Heart right ventricle (tissue), 16 donors: ENCODE data around the gene GOLT1A. TPM values are rescaled to one million over a fixed set of nuclear protein-coding genes. Genes with fewer than 3 reads are reported as not detected.

ENCODE experiments used
- ATAC-seq, 8 donors: fragments of 200-7000 bp; cut with Tn5 transposase; one replicate each; pipeline ENCODE4 v1.9.1; 2020; ENCODE audit warnings: mild to moderate bottlenecking in 8 of 8, moderate library complexity in 8 of 8, moderate number of reproducible peaks in 1 of 8
- DNase-seq, 2 donors: peaks; one replicate each; pipeline ENCODE4 v3.0.0-alpha.2; 2020
- H3K27ac ChIP-seq, 10 donors: fragments of 200-600 bp; sonication (generic) in 2 of 10; one replicate each; pipeline versions ENCODE4 v1.5.0 to v1.8.0; 2020 to 2022; ENCODE audit warnings: mild to moderate bottlenecking in 3 of 10
- H3K27me3 ChIP-seq, 7 donors: fragments of 200-600 bp; one replicate each; pipeline ENCODE4 v1.8.0; 2021 to 2022; ENCODE audit warnings: mild to moderate bottlenecking in 2 of 7
- H3K36me3 ChIP-seq, 9 donors: fragments of 200-600 bp; sonication (generic) in 1 of 9; one replicate each; pipeline versions ENCODE4 v1.5.0 to v1.8.0; 2020 to 2022; ENCODE audit warnings: mild to moderate bottlenecking in 2 of 9
- H3K4me1 ChIP-seq, 9 donors: fragments of 200-600 bp; sonication (generic) in 1 of 9; one replicate each; pipeline versions ENCODE4 v1.5.0 to v1.8.0; 2020 to 2022; ENCODE audit warnings: mild to moderate bottlenecking in 4 of 9
- H3K4me3 ChIP-seq, 10 donors: fragments of 200-600 bp; sonication (generic) in 2 of 10; one replicate each; pipeline versions ENCODE4 v1.5.0 to v1.8.0; 2020 to 2022; ENCODE audit warnings: mild to moderate bottlenecking in 7 of 10, moderate library complexity in 2 of 10
- H3K9me3 ChIP-seq, 11 donors: fragments of 200-600 bp in 10 of 11; sonication (generic) in 2 of 11; one replicate each; pipeline versions ENCODE4 v1.5.0 to v1.8.0; 2013 to 2022; ENCODE audit warnings: mild to moderate bottlenecking in 2 of 11, control low read depth in 1 of 11, moderate library complexity in 1 of 11
- CTCF ChIP-seq, 9 donors: fragments of 200-600 bp; sonication (generic) in 2 of 9; IDR thresholded peaks; one replicate each; pipeline versions ENCODE4 v1.5.0 to v1.8.0; 2021 to 2022; ENCODE audit warnings: antibody characterized with exemption in 9 of 9, mild to moderate bottlenecking in 5 of 9, moderate library complexity in 1 of 9
- WGBS, 2 donors: extraction: QIAGEN DNeasy Blood & Tissue Kit; methylation state at CpG; one replicate each; pipeline ENCODE4 v1.1.7; 2013; ENCODE audit warnings: inconsistent platforms in 1 of 2; 5-methylcytosine and 5-hydroxymethylcytosine counted together
- intact Hi-C, 10 donors: fragments of 100-400 bp; cut with DNase I; formaldehyde crosslinking; loops; one replicate each; pipeline versions ENCODE4 v1.11.1 to v1.14.2; 2022
- polyA plus RNA-seq, 2 donors: library from polyadenylated mRNA; stranded (reverse); fragments of 200-250 nt; gene quantifications; one replicate each; pipeline ENCODE4 v1.2.3, GENCODE V29; 2013
- total RNA-seq, 10 donors: library from RNA; stranded (reverse); fragmentation: NEBNext Ultra II Directional in 3 of 10; extraction: Animal tissue kit (Norgen Biotek cat#: 25700) in 3 of 10; gene quantifications; one replicate each; pipeline versions ENCODE4 v1.2.1 to v1.2.4, GENCODE V29; 2021 to 2023
- donor health status: Arrhythmogenic right ventricular cardiomyopathy.
- donor health status: ischemic (EF 13 %, LVEDD 7.1; RV severe dilation, severe dysfunction).
- donor health status: healthy with polysubstance abuse.
- donor health status: DM: no; HTN: yes; CAD: no.
- donor health status: DM: no; HTN: no; CAD: no.
- donor health status: ischemic (EF 25% LVEDD 6.9; RV normal size, moderate dysfunction).
- donor health status: ischemic (EF 25% LVEDD 5.7; RV mildly dilated, moderate dysfunction).
- donor health status: healthy.
- donor health status: DM: yes; HTN: yes; CAD: no.
- donor health status: Ischemic cardiomyopathy.
- donor health status: ischemic (EF 35%, LVEDD 5.7; RV mildly dilated, moderate dysfunction).
- donor health status: nonischemic (EF 11% LVEDD 7.7; RV severe dilation, severe dysfunction).
- donor health status: DM: yes; HTN: yes; CAD: no.
- donor health status: PGD.
- donor health status: ischemic (EF 29% LVEDD 5.4; RV normal size, mild dysfunction).
- donor health status: nonischemic (EF 23%, LVEDD 6.1; RV moderate dilation, normal function).

Gene GOLT1A
- total and polyA plus RNA-seq, 12 donors: 0.43 TPM; not detected in 11

GRCh38 chr1:204246876-204247275 is 33.1 kb upstream of the GOLT1A start:
- peaks cover 0 to 59% (median 0%) of the 10 kb centered on the region in 9 donors for H3K36me3 ChIP-seq
- WGBS, 2 donors: 96 to 97% methylated on average over 4 of the region's 4 CpGs
- no peak for ATAC-seq

GRCh38 chr1:204242920-204243319 is 29.1 kb upstream of the GOLT1A start:
- no peak overlapping the region for H3K27ac ChIP-seq
- DNase-seq (no peak), ATAC-seq (peak in 1 of 8 donors; percentile 23)
- no peaks in the 10 kb centered on the region for H3K27me3 ChIP-seq
- H3K9me3 ChIP-seq: no peaks in the 10 kb centered on the region
- H3K4me1 ChIP-seq: no peaks in the 10 kb centered on the region
- WGBS, 2 donors: 95 to 96% methylated on average over 10 of the region's 10 CpGs
- H3K4me3 ChIP-seq: no peak overlapping the region
- peaks cover 0 to 88% (median 0%) of the 10 kb centered on the region in 9 donors for H3K36me3 ChIP-seq
- TF ChIP-seq CTCF (IDR thresholded peaks at IDR 0.05): no peak
- intact Hi-C loops: loop anchor here in 1 of 10 donors (10.0 kb wide), 1 partner anchor 58 kb away; no protein-coding TSS in a partner anchor

More at GRCh38 chr1:204246876-204247275, 33.1 kb upstream of the GOLT1A start:
- no peak for DNase-seq
- peaks cover 0 to 15% (median 0%) of the 10 kb centered on the region in 9 donors for H3K4me1 ChIP-seq
- TF ChIP-seq CTCF (IDR thresholded peaks at IDR 0.05): no peak
- H3K4me3 ChIP-seq: no peak overlapping the region
- no peaks in the 10 kb centered on the region for H3K9me3 ChIP-seq
- H3K27me3 ChIP-seq: no peaks in the 10 kb centered on the region
- no peak overlapping the region for H3K27ac ChIP-seq
- intact Hi-C loops: loop anchor here in 1 of 10 donors (10.0 kb wide), 1 partner anchor 62 kb away; no protein-coding TSS in a partner anchor

GRCh38 chr1:204241914-204242313 is 28.1 kb upstream of the GOLT1A start:
- no peak overlapping the region for H3K27ac ChIP-seq
- intact Hi-C loops: loop anchor here in 1 of 10 donors (10.0 kb wide), 1 partner anchor 57 kb away; no protein-coding TSS in a partner anchor
- WGBS, 2 donors: 97 to 98% methylated on average over 5 of the region's 5 CpGs
- no peak for DNase-seq
- TF ChIP-seq CTCF (IDR thresholded peaks at IDR 0.05): no peak
- H3K36me3 ChIP-seq: peaks cover 0 to 87% (median 0%) of the 10 kb centered on the region in 9 donors
- no peaks in the 10 kb centered on the region for H3K9me3 ChIP-seq
- no peaks in the 10 kb centered on the region for H3K4me1 ChIP-seq
- no peaks in the 10 kb centered on the region for H3K27me3 ChIP-seq
- H3K4me3 ChIP-seq: no peak overlapping the region
- ATAC-seq: no peak

- DNase-seq (no peak), ATAC-seq (no peak)
- Histone ChIP-seq H3K27ac (no peak overlapping the region), H3K36me3 (peaks cover 0 to 92% (median 0%) of the 10 kb centered on the region in 9 donors), H3K27me3 (no peaks in the 10 kb centered on the region), H3K4me3 (no peak overlapping the region), H3K4me1 (no peaks in the 10 kb centered on the region), H3K9me3 (no peaks in the 10 kb centered on the region)
- WGBS, 2 donors: 65 to 71% methylated on average over 2 of the region's 2 CpGs
- intact Hi-C loops: loop anchor here in 1 of 10 donors (10.0 kb wide), 1 partner anchor 56 kb away; no protein-coding TSS in a partner anchor
- TF ChIP-seq CTCF (IDR thresholded peaks at IDR 0.05): no peak
Measured at GRCh38 chr1:204241050-204241449, 27.3 kb upstream of the GOLT1A start.
